K562 (cell line): Measurements from ENCODE around the gene SCMH1. TPM values are rescaled to one million over a fixed set of nuclear protein-coding genes. Genes with fewer than 3 reads are reported as not detected.
A peak's percentile ranks its signal among the peaks of the same experiment; 100 is the strongest.

Source experiments
- ARID1B ChIP-seq: fragments of 450-650 bp; IDR thresholded peaks from 2 replicates; pipeline ENCODE4 v1.6.1; 2016; ENCODE audit warnings: antibody characterized with exemption, mild to moderate bottlenecking, inconsistent platforms
- HDAC6 ChIP-seq: IDR thresholded peaks from 2 replicates; pipeline ENCODE4 v1.6.1; 2012; ENCODE audit warnings: low read depth, mild to moderate bottlenecking, control low read depth, inconsistent platforms, low read length, moderate library complexity
- ZNF316 ChIP-seq: fragments of 450-650 bp; IDR thresholded peaks from 2 replicates; pipeline ENCODE4 v1.6.1; 2016
- ZNF318 ChIP-seq, 2 experiments: fragments of 450-650 bp; IDR thresholded peaks; 2 replicates each; pipeline ENCODE4 v1.6.1; 2016; ENCODE audit warnings: mild to moderate bottlenecking in 2 of 2, borderline replicate concordance in 1 of 2, low read depth in 1 of 2, moderate library complexity in 1 of 2
- polyA plus RNA-seq, 8 experiments: library from polyadenylated mRNA; depleted of rRNA in 4 of 8; stranded (reverse) in 5 of 8; unstranded in 3 of 8; fragments of >200 nt; fragmentation: Nextera tagmentation in 2 of 8; fragmentation: Illumina TruSeq in 1 of 8; extraction: Ambion mirVana in 2 of 8; extraction: Trizol in 1 of 8; gene quantifications; 2 replicates each; pipeline versions ENCODE4 v1.2.1 to v1.2.3, GENCODE V29; 2011 to 2014; ENCODE audit warnings: inconsistent platforms in 1 of 8, missing spikeins in 1 of 8
- total RNA-seq, 7 experiments: library from RNA; depleted of rRNA in 6 of 7; stranded (reverse); fragments of >200 nt in 6 of 7; fragmentation: Illumina TruSeq in 2 of 7; extraction: Trizol in 2 of 7; gene quantifications; 2 replicates each; pipeline versions ENCODE4 v1.2.1 to v1.2.3, GENCODE V29; 2011 to 2021; ENCODE audit warnings: low replicate concordance in 1 of 7
- TF ChIP-seq, protein P1 (sequence below): fragments of 450-650 bp; IDR thresholded peaks from 2 replicates; pipeline ENCODE4 v1.6.1; 2016; ENCODE audit warnings: mild to moderate bottlenecking, moderate library complexity

SCMH1 gene
- total and polyA plus RNA-seq, 9 of the 15 experiments (the other 6 are each of a cell fraction or from before 2014, with no cell fraction given), result 8.5 to 37.0 (median 26.8) TPM

- TF ChIP-seq, protein P1, sequence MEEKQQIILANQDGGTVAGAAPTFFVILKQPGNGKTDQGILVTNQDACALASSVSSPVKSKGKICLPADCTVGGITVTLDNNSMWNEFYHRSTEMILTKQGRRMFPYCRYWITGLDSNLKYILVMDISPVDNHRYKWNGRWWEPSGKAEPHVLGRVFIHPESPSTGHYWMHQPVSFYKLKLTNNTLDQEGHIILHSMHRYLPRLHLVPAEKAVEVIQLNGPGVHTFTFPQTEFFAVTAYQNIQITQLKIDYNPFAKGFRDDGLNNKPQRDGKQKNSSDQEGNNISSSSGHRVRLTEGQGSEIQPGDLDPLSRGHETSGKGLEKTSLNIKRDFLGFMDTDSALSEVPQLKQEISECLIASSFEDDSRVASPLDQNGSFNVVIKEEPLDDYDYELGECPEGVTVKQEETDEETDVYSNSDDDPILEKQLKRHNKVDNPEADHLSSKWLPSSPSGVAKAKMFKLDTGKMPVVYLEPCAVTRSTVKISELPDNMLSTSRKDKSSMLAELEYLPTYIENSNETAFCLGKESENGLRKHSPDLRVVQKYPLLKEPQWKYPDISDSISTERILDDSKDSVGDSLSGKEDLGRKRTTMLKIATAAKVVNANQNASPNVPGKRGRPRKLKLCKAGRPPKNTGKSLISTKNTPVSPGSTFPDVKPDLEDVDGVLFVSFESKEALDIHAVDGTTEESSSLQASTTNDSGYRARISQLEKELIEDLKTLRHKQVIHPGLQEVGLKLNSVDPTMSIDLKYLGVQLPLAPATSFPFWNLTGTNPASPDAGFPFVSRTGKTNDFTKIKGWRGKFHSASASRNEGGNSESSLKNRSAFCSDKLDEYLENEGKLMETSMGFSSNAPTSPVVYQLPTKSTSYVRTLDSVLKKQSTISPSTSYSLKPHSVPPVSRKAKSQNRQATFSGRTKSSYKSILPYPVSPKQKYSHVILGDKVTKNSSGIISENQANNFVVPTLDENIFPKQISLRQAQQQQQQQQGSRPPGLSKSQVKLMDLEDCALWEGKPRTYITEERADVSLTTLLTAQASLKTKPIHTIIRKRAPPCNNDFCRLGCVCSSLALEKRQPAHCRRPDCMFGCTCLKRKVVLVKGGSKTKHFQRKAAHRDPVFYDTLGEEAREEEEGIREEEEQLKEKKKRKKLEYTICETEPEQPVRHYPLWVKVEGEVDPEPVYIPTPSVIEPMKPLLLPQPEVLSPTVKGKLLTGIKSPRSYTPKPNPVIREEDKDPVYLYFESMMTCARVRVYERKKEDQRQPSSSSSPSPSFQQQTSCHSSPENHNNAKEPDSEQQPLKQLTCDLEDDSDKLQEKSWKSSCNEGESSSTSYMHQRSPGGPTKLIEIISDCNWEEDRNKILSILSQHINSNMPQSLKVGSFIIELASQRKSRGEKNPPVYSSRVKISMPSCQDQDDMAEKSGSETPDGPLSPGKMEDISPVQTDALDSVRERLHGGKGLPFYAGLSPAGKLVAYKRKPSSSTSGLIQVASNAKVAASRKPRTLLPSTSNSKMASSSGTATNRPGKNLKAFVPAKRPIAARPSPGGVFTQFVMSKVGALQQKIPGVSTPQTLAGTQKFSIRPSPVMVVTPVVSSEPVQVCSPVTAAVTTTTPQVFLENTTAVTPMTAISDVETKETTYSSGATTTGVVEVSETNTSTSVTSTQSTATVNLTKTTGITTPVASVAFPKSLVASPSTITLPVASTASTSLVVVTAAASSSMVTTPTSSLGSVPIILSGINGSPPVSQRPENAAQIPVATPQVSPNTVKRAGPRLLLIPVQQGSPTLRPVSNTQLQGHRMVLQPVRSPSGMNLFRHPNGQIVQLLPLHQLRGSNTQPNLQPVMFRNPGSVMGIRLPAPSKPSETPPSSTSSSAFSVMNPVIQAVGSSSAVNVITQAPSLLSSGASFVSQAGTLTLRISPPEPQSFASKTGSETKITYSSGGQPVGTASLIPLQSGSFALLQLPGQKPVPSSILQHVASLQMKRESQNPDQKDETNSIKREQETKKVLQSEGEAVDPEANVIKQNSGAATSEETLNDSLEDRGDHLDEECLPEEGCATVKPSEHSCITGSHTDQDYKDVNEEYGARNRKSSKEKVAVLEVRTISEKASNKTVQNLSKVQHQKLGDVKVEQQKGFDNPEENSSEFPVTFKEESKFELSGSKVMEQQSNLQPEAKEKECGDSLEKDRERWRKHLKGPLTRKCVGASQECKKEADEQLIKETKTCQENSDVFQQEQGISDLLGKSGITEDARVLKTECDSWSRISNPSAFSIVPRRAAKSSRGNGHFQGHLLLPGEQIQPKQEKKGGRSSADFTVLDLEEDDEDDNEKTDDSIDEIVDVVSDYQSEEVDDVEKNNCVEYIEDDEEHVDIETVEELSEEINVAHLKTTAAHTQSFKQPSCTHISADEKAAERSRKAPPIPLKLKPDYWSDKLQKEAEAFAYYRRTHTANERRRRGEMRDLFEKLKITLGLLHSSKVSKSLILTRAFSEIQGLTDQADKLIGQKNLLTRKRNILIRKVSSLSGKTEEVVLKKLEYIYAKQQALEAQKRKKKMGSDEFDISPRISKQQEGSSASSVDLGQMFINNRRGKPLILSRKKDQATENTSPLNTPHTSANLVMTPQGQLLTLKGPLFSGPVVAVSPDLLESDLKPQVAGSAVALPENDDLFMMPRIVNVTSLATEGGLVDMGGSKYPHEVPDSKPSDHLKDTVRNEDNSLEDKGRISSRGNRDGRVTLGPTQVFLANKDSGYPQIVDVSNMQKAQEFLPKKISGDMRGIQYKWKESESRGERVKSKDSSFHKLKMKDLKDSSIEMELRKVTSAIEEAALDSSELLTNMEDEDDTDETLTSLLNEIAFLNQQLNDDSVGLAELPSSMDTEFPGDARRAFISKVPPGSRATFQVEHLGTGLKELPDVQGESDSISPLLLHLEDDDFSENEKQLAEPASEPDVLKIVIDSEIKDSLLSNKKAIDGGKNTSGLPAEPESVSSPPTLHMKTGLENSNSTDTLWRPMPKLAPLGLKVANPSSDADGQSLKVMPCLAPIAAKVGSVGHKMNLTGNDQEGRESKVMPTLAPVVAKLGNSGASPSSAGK, result peak; percentile 81
- TF ChIP-seq HDAC6 (no peak), ZNF318 (IDR thresholded peaks at IDR 0.05; ENCODE audit: borderline replicate concordance in 1 of 2, low read depth in 1 of 2) (peak; percentile 47 to 62; a peak in 1 of 4 replicates), ZNF316 (no peak), ARID1B (peak; percentile 98)
These were observed 81.5 kb downstream of the SCMH1 start (continued) for GRCh38 chr1:41160498-41161110.
